ENCODE data around the gene DDX54. TPM values are rescaled to one million over a fixed set of nuclear protein-coding genes. Genes with fewer than 3 reads are reported as not detected.

DDX54 gene
- total RNA-seq, 2 donors from 2014 or later = 52.7 TPM

DNA sequence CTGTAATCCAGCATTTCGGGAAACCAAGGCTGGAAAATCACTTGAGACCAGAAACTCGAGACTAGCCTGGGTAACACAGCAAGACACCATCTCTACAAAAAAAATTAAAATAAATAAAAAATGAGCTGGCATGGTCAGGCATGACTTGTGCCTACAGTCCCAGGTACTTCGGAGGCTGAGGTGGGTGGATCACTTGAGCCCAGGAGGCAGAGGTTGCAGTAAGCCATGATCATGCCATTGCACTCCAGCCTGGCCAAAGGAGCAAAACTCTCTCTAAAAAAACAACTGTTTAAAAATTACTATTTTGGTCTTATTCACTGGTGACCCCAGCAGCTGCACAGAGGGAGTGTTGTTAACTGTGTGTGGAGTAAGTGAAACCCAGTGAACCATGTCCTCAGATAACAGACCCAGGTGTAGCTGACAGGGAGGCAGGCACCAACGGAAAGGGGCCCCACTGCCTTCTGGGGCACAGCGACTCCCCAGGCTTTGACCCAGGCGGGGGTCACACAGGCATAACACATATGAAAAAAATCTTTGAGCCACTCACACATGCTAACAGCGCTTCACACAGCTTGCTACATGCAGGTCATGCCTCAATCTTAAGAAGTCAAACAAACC is 12.1 kb downstream of the DDX54 start:
- H3K4me1 ChIP-seq = no peaks in the 10 kb centered on the region
- no peaks in the 10 kb centered on the region for H3K9me3 ChIP-seq
- WGBS, 2 donors = 90 to 91% methylated on average over 7 of the region's 7 CpGs
- intact Hi-C loops (cut with DNase I) = loop anchor here (5.0 kb wide), 1 partner anchor 121 kb away; no protein-coding TSS in a partner anchor
- H3K4me3 ChIP-seq = no peak overlapping the region
- peaks cover 24 to 60% of the 10 kb centered on the region in 2 donors for H3K36me3 ChIP-seq (replicated peaks in 1 of 2; ENCODE audit: insufficient read depth in 1 of 2, low read depth in 2 of 2)
- ATAC-seq (no peak), DNase-seq (no peak)
- H3K27ac ChIP-seq = no peak overlapping the region
- no peaks in the 10 kb centered on the region for H3K27me3 ChIP-seq
- TF ChIP-seq CTCF (IDR thresholded peaks at IDR 0.05) = no peak
- TF ChIP-seq POLR2A (IDR thresholded peaks at IDR 0.05) = no peak

DNA sequence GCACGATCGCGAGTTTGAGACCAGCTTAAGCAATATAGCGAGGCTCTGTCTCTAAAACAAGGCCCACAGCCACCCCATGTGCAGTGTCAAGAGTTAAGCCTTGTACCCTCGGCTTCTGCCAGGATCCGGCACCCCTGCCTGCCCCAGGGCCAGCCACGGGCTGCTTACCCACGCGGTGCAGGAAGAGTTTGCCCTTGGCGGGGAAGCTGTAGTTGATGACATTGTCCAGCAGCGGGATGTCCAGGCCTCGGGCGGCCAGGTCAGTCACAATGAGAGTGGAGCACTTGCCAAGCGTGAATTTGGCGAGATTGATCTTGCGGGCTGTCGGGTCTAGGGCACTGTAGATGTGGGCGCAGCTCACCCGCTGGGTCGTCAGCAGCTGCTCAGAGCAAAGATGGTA is 13.1 kb downstream of the DDX54 start:
- H3K27me3 ChIP-seq = no peaks in the 10 kb centered on the region
- peaks cover 16 to 54% of the 10 kb centered on the region in 2 donors for H3K36me3 ChIP-seq (replicated peaks in 1 of 2; ENCODE audit: insufficient read depth in 1 of 2, low read depth in 2 of 2)
- no peak overlapping the region for H3K27ac ChIP-seq
- H3K4me1 ChIP-seq = no peaks in the 10 kb centered on the region
- 89 to 94% methylated on average over 16 to 20 of the region's 20 CpGs for WGBS, 2 donors
- no peaks in the 10 kb centered on the region for H3K9me3 ChIP-seq
- no peak for DNase-seq
- TF ChIP-seq CTCF (IDR thresholded peaks at IDR 0.05) (no peak), POLR2A (IDR thresholded peaks at IDR 0.05) (no peak)
- H3K4me3 ChIP-seq = no peak overlapping the region
- intact Hi-C loops (cut with DNase I) = loop anchor here (5.0 kb wide), 1 partner anchor 120 kb away; no protein-coding TSS in a partner anchor
- ATAC-seq = no peak

GRCh38 chr12:113171543-113171942 is 13.7 kb downstream of the DDX54 start:
- peaks cover 12 to 48% of the 10 kb centered on the region in 2 donors for H3K36me3 ChIP-seq (replicated peaks in 1 of 2; ENCODE audit: insufficient read depth in 1 of 2, low read depth in 2 of 2)
- WGBS, 2 donors = 95 to 97% methylated on average over 9 of the region's 9 CpGs
- no peaks in the 10 kb centered on the region for H3K27me3 ChIP-seq

DNA sequence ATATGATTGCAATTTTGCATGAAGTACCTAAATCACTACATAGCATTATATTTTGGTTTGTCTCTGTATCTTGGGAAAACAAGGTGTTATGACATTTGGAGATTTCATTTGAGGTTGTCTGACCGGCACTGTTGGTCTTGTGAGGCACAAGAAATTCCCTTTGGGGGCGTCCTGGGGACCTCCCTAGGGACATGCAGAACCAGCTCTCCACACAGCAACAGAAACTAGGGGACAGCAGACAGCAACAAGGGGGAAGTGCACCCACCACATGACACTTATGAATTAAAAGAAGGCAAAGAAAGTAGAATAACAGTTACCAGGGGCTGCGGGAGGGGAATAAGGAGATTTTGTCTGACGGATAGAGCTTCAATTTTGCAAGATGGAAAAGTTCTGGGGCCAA is 14.4 kb downstream of the DDX54 start:
- no peak for TF ChIP-seq CTCF (IDR thresholded peaks at IDR 0.05)
- no peak for TF ChIP-seq POLR2A (IDR thresholded peaks at IDR 0.05)
- no peaks in the 10 kb centered on the region for H3K27me3 ChIP-seq
- ATAC-seq (no peak), DNase-seq (no peak)
- no peaks in the 10 kb centered on the region for H3K9me3 ChIP-seq
- peaks cover 13 to 48% of the 10 kb centered on the region in 2 donors for H3K36me3 ChIP-seq (replicated peaks in 1 of 2; ENCODE audit: insufficient read depth in 1 of 2, low read depth in 2 of 2)
- WGBS, 2 donors = 90 to 91% methylated on average over 4 of the region's 4 CpGs
- no peak overlapping the region for H3K27ac ChIP-seq
- intact Hi-C loops (cut with DNase I) = loop anchor here (5.0 kb wide), 1 partner anchor 119 kb away; no protein-coding TSS in a partner anchor
- H3K4me3 ChIP-seq = no peak overlapping the region
- no peaks in the 10 kb centered on the region for H3K4me1 ChIP-seq

More at GRCh38 chr12:113171543-113171942, 13.7 kb downstream of the DDX54 start:
- Histone ChIP-seq H3K4me1 (no peaks in the 10 kb centered on the region), H3K27ac (no peak overlapping the region), H3K4me3 (no peak overlapping the region), H3K9me3 (no peaks in the 10 kb centered on the region)
- intact Hi-C loops (cut with DNase I) = loop anchor here (5.0 kb wide), 1 partner anchor 119 kb away; no protein-coding TSS in a partner anchor
- ATAC-seq (no peak), DNase-seq (no peak)
- TF ChIP-seq CTCF (IDR thresholded peaks at IDR 0.05) (no peak), POLR2A (IDR thresholded peaks at IDR 0.05) (no peak)

GRCh38 chr12:113170457-113170856 is 14.8 kb downstream of the DDX54 start:
- no peak for DNase-seq
- intact Hi-C loops (cut with DNase I) = loop anchor here (5.0 kb wide), 1 partner anchor 118 kb away; no protein-coding TSS in a partner anchor
- no peak for ATAC-seq
- WGBS, 2 donors = 90 to 97% methylated on average over 5 of the region's 5 CpGs
- Histone ChIP-seq H3K36me3 (replicated peaks in 1 of 2; ENCODE audit: insufficient read depth in 1 of 2, low read depth in 2 of 2) (peaks cover 17 to 52% of the 10 kb centered on the region in 2 donors), H3K9me3 (no peaks in the 10 kb centered on the region), H3K4me3 (no peak overlapping the region), H3K4me1 (no peaks in the 10 kb centered on the region), H3K27me3 (no peaks in the 10 kb centered on the region), H3K27ac (no peak overlapping the region)
- TF ChIP-seq POLR2A (IDR thresholded peaks at IDR 0.05) (no peak), CTCF (IDR thresholded peaks at IDR 0.05) (no peak)

Measured in body of pancreas (tissue), 4 donors.